VCaP (cell line): ENCODE measurements around the gene IKZF5.

Experiments used
- H3K27ac ChIP-seq: fragments of 450-650 bp; 2 replicates; pipeline ENCODE4 v1.5.1; 2017
- CTCF ChIP-seq: fragments of 450-650 bp; conservative IDR thresholded peaks from 2 replicates; pipeline ENCODE4 v1.5.1; 2017; ENCODE audit warnings: mild to moderate bottlenecking, moderate library complexity

Gene IKZF5

GRCh38 chr10:122955892-122956291 is 52.7 kb downstream of the IKZF5 start:
- no peak overlapping the region for H3K27ac ChIP-seq
- TF ChIP-seq CTCF = no peak

- no peak for TF ChIP-seq CTCF
Observed at GRCh38 chr10:122954731-122955050, 53.9 kb downstream of the IKZF5 start.

GRCh38 chr10:122953902-122954730 is 54.5 kb downstream of the IKZF5 start, which contains the start of gene C10orf88:
Gene C10orf88 (minus strand): TSS chr10:122954227. CDS start chr10:122954178, 49 bp downstream.
- TF ChIP-seq CTCF = no peak
- peak within 1 kb of the TSS; percentile 68 for H3K27ac ChIP-seq

More at GRCh38 chr10:122954731-122955050, 53.9 kb downstream of the IKZF5 start:
- no peak overlapping the region for H3K27ac ChIP-seq

- no peak for TF ChIP-seq CTCF
- H3K27ac ChIP-seq = no peak overlapping the region
Observed at GRCh38 chr10:122949296-122949695, 59.3 kb downstream of the IKZF5 start.
